ENCODE measurements around the gene DGKH. TPM values are rescaled to one million over a fixed set of nuclear protein-coding genes. Genes with fewer than 3 reads are reported as not detected.
A peak's percentile ranks its signal among the peaks of the same experiment; 100 is the strongest.

DGKH gene
- total and polyA plus RNA-seq, 2 donors from 2014 or later = 1.7 to 28.8 TPM

GRCh38 chr13:42028113-42028799 is 20.2 kb upstream of the DGKH start:
- TF ChIP-seq CTCF (IDR thresholded peaks at IDR 0.05; ENCODE audit: borderline replicate concordance, extremely low read depth, insufficient read depth) = no peak
- peak overlapping the region; percentile 75 for H3K27ac ChIP-seq (ENCODE audit: low read depth in 2 of 2, low read length in 2 of 2)
- no peaks in the 10 kb centered on the region for H3K9me3 ChIP-seq (ENCODE audit: control insufficient read depth in 2 of 3, insufficient read depth in 1 of 3, low read length in 3 of 3)
- FAIRE-seq (no peak), DNase-seq (peak in 3 of 5 donors; percentile 24 to 65 (median 62))
- no peaks in the 10 kb centered on the region for H3K27me3 ChIP-seq (ENCODE audit: control insufficient read depth, insufficient read depth, low read length)
- no peaks in the 10 kb centered on the region for H3K36me3 ChIP-seq (ENCODE audit: control insufficient read depth in 2 of 3, insufficient read depth in 3 of 3, low read length in 3 of 3)
- H3K4me3 ChIP-seq (ENCODE audit: low read length in 3 of 3) = peak overlapping the region in 1 of 3 donors; percentile 14
- H3K9ac ChIP-seq (ENCODE audit: low read length in 3 of 3) = no peak overlapping the region
- intact Hi-C loops (cut with DNase I) = no loop called here
- H3K4me1 ChIP-seq (ENCODE audit: control insufficient read depth in 2 of 3, insufficient read depth in 2 of 3, low read depth in 1 of 3, low read length in 3 of 3) = peaks cover 0 to 13% (median 5%) of the 10 kb centered on the region in 3 donors

DNA sequence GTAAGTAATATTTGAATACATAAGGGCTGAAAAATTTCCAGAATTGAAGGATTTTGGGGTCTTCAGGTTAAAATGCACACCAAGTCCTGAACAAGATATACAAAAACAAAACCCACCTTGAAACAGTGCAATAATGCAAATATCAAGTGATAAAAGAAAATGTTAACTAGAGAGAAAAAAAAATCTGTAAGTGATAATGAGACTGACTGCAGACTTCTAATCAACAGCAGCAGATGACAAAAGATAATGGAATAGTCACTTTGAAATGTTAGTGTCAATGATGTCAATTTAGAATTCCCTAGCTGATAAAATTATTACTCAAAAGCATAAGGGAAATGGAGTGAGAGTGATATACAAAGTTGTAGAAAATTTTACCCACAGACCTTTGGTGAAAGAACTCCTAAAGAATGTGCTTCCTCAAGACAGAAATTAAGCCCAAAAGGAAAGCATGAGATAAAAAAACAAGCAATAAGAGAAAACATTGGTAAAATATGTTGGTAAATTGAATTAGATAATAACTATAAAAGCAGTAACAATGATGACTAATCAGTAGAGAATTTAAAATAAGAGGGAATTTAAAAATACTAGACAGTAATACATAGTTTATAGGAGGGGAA is 12.4 kb upstream of the DGKH start:
- Histone ChIP-seq H3K27ac (ENCODE audit: low read depth in 2 of 2, low read length in 2 of 2) (no peak overlapping the region), H3K4me3 (ENCODE audit: low read length in 3 of 3) (no peak overlapping the region), H3K9me3 (ENCODE audit: control insufficient read depth in 2 of 3, insufficient read depth in 1 of 3, low read length in 3 of 3) (no peaks in the 10 kb centered on the region), H3K27me3 (ENCODE audit: control insufficient read depth, insufficient read depth, low read length) (no peaks in the 10 kb centered on the region), H3K4me1 (ENCODE audit: control insufficient read depth in 2 of 3, insufficient read depth in 2 of 3, low read depth in 1 of 3, low read length in 3 of 3) (peaks cover 0 to 8% (median 3%) of the 10 kb centered on the region in 3 donors), H3K36me3 (ENCODE audit: control insufficient read depth in 2 of 3, insufficient read depth in 3 of 3, low read length in 3 of 3) (no peaks in the 10 kb centered on the region), H3K9ac (ENCODE audit: low read length in 3 of 3) (no peak overlapping the region)
- intact Hi-C loops (cut with DNase I) = no loop called here
- FAIRE-seq = no peak
- no peak for TF ChIP-seq CTCF (IDR thresholded peaks at IDR 0.05; ENCODE audit: borderline replicate concordance, extremely low read depth, insufficient read depth)
- no peak for DNase-seq

- no peak for FAIRE-seq
- Histone ChIP-seq H3K36me3 (ENCODE audit: control insufficient read depth in 2 of 3, insufficient read depth in 3 of 3, low read length in 3 of 3) (no peaks in the 10 kb centered on the region), H3K4me1 (ENCODE audit: control insufficient read depth in 2 of 3, insufficient read depth in 2 of 3, low read depth in 1 of 3, low read length in 3 of 3) (peaks cover 0 to 8% (median 3%) of the 10 kb centered on the region in 3 donors), H3K9me3 (ENCODE audit: control insufficient read depth in 2 of 3, insufficient read depth in 1 of 3, low read length in 3 of 3) (no peaks in the 10 kb centered on the region), H3K27me3 (ENCODE audit: control insufficient read depth, insufficient read depth, low read length) (no peaks in the 10 kb centered on the region), H3K4me3 (ENCODE audit: low read length in 3 of 3) (no peak overlapping the region), H3K9ac (ENCODE audit: low read length in 3 of 3) (no peak overlapping the region), H3K27ac (ENCODE audit: low read depth in 2 of 2, low read length in 2 of 2) (no peak overlapping the region)
- TF ChIP-seq CTCF (IDR thresholded peaks at IDR 0.05; ENCODE audit: borderline replicate concordance, extremely low read depth, insufficient read depth) = no peak
- intact Hi-C loops (cut with DNase I) = no loop called here
- no peak for DNase-seq
Observed at GRCh38 chr13:42036711-42037110, 11.7 kb upstream of the DGKH start.
